HG03378 (cell line): ENCODE results near the gene P3H2.
A peak's percentile ranks its signal among the peaks of the same experiment; 100 is the strongest.

Experiments used
- ATAC-seq: cut with Tn5 transposase; IDR thresholded peaks from one replicate; pipeline ENCODE4 v1.9.1; 2021; ENCODE audit warnings: mild to moderate bottlenecking, moderate library complexity; ENCODE audit not compliant: unreplicated experiment

The P3H2 gene

DNA sequence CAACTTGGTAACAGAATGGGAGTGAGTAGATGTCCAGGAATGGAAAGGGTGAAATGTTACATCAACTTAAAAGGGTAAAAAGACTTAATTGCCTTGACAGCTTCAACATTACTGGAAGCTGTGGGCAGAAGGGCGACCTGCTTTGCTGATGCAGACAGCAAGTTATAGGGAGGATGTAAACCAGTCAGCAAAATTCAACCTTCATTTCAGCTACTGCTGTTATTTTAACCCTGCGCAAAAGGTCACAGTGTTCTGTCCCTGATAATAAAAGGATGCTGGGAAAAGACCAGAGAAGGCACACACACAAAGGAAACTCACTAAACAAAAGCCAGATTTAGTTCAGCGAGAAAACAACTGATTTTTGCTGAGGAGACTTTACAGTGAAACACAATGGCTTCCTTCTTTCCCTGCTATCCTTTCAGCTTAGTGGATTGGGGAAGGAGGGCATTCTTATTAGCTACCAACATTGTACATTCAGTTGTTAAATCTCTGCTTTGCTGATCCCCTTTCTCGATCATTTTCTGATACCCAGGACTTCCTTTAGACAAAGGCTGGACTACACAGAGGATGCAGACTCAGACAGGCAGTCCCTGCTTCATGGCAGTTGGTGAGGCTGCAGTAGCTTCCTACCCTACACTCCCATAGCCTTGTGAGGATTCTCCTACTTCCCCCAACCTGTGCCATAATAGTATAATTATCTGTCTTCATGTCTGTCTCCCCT is 62.0 kb downstream of the P3H2 start:
- no peak for ATAC-seq

DNA sequence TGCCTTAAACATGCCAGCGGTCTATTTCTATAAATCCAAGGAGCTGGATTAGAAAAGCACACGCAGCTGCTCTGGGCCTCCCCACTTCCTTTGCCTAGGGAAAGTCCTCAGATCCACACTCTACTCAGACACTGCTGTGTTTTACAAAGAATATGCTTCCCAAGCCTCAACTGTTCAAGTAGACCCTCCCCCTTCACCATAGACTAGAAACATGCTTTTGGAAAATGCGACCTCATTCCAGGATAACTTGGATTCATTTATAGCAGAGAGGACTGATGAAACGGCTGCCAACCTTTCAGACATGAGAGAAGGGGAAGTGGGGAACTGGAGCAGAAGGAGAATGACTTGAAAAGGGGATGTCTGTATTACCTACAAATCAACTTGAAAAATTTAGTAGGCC is 64.0 kb downstream of the P3H2 start:
- ATAC-seq: no peak

GRCh38 chr3:190055773-190056172 is 64.9 kb downstream of the P3H2 start:
- ATAC-seq: no peak

GRCh38 chr3:190053919-190054672 is 66.6 kb downstream of the P3H2 start:
- ATAC-seq: no peak

GRCh38 chr3:190051641-190052040 is 69.1 kb downstream of the P3H2 start:
- no peak for ATAC-seq

GRCh38 chr3:190048932-190049441 is 71.7 kb downstream of the P3H2 start:
- no peak for ATAC-seq

- no peak for ATAC-seq
Observed at GRCh38 chr3:190044974-190045373, 75.7 kb downstream of the P3H2 start.

GRCh38 chr3:190044142-190044541 is 76.6 kb downstream of the P3H2 start:
- ATAC-seq: no peak

DNA sequence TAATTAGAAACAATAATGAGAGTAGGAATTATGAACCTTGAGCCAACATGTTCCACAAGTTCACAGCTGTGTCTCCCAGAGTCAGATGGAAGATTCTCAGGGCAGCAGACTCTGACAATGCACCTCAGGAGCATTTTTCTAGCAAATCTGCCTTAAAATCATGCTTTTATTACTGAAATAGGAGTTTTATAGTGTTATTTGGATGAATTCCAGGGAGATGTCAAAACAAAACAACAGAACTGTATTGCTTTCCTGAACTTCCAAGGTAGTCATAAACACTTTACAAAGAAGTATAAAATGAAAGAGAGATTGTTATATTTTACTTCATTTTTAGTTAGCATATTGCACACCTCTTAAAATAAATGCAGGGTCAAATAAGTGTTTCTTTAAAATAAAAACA is 77.0 kb downstream of the P3H2 start:
- no peak for ATAC-seq

- no peak for ATAC-seq
Observed at GRCh38 chr3:190042558-190042957, 78.1 kb downstream of the P3H2 start.

DNA sequence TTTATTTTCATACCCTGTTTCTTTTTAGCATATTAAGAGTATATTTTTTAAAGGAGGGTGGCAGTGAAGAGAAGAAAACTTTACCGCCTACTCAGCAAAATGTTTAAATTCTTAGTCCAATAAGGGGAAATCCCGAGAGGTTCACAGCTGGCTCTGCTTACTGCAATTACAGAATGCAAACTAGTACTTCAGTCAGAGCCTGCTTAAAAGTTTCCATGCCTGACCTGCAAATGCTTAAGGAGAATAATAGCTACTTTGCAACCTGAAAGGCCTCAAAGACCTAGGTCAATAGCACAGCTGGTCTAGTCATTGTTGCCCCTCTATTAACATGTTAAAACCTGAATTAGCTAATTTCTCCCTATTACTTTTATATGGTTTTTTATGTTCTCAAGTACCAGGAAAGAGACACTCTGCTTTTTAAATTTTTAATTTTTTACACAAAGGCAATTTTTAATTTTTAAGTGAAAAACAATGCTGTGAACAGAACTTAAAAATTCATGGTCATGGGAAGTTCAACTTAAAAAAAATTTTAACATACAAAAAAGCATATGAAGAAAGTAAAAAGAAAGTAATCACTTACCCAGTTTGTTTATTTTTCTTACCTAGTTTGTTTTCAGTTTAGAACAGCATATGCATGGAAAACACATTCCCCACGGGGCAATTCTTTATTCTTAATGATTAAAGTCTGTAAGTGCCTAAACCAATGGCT is 79.2 kb downstream of the P3H2 start:
- peak; percentile 75 for ATAC-seq

DNA sequence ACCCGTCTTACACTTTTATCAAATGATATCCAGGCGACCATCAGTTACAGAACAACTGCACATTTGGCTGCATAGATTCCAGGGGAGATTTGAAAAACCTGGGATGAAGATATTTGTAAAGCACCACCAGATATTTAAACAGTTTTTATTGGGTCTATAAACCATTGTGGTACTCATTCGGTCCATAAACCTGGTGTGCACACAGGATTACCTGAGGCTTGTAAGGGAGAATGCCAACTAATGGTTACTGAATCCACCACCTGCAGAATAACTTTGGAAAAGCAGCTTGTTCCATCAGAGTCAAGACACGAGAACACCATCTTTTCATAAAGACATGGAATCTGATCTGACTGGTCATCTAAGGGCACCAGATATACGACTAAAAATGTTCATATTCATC is 80.6 kb downstream of the P3H2 start:
- ATAC-seq: no peak

- ATAC-seq: no peak
Observed at GRCh38 chr3:190038050-190038933, 82.4 kb downstream of the P3H2 start.

DNA sequence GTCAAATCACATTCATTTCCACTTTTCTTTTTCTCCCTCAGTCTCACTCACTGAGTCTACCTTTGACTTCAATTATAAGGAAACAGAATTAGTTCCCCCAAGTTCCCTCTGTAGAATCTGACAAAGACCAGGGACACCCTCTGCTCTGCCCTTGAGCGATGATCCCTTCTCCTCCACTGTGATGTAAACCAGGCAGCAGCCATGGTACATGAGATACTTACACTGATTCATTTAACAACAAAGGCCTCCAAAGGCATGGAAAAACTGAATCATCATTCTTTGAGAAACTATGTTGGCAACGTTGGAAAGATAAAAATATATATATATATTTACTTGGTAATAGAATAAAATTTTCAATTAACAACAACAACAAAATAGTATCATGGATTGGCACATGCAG is 84.1 kb downstream of the P3H2 start:
- no peak for ATAC-seq

DNA sequence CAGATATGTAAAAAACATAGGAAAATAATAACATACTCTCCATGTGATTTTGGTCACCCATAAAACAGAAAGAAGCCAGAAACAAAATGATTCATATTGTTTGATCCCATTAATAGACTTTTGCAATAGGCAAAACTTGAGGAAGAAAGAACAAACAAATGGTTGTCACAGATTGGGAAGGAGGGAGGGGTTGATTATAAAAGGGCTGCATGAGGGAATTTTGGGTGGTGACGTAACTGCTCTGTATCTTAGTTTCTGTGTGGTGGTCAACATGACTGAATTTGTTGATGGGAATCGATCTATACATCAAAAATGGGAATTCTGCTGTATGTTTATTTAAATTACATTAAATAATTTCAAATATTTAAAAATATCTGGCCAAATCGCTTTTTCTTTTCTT is 86.3 kb downstream of the P3H2 start:
- no peak for ATAC-seq

GRCh38 chr3:190032923-190033322 is 87.8 kb downstream of the P3H2 start:
- ATAC-seq: no peak

- no peak for ATAC-seq
Observed at GRCh38 chr3:190031887-190032752, 88.6 kb downstream of the P3H2 start.

DNA sequence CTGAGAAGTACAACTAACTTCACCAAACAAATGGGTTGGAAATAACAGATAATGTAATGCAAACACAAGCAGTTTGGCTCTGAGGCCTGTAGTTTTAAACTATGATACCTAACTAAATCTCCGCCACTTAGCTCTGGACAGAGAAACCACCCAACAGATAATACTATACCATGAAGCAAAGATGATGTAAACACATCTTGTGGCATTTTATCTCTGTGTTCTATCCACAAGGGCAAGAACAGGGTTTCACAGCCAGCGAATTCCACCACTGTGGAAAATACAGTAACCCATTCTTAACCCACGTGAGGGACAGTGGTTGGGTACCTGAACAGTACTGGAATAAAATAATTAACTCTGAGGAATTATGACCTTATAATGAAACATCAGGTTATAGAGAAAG is 93.6 kb downstream of the P3H2 start:
- no peak for ATAC-seq

DNA sequence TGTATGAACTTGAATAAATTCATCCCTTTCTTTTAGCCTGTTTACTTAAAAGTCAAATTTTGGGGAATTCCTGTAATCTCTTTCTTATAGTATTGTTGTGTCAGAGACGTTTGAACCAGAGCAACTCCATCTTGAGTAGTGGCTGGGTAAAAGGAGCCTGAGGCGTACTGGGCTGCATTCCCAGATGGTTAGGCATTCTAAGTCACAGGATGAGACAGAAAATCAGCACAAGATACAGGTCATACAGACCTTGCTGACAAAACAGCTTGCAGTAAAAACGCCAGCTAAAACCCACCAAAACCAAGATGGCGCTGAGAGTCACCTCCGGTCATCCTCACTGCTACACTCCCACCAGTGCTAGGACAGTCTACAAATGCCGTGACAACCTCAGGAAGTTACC is 94.5 kb downstream of the P3H2 start:
- ATAC-seq: no peak

GRCh38 chr3:190024912-190025311 is 95.8 kb downstream of the P3H2 start:
- ATAC-seq: no peak
